RWPE1 (cell line): ENCODE data around the gene C10orf105.
A peak's percentile ranks its signal among the peaks of the same experiment; 100 is the strongest.

Source experiments
- CTCF ChIA-PET: fragments of 350-600 bp; sonication (Branson Sonifier 250); formaldehyde crosslinking; extraction: SDS; loops from one replicate; lab custom pipeline; 2021; lab: Yijun Ruan, JAX
- POLR2A ChIA-PET: fragments of 400-600 bp; formaldehyde crosslinking; extraction: SDS; loops from one replicate; lab custom pipeline; 2020; ENCODE audit warnings: antibody characterized with exemption; ENCODE audit not compliant: low non-redundant PET; lab: Yijun Ruan, JAX
- DNase-seq: peaks from one replicate; pipeline ENCODE4 v3.0.0; 2012; ENCODE audit warnings: low spot score
- H3K27ac ChIP-seq: fragments of 450-650 bp; 2 replicates; pipeline ENCODE4 v1.5.1; 2017
- CTCF ChIP-seq: fragments of 450-650 bp; conservative IDR thresholded peaks from 2 replicates; pipeline ENCODE4 v1.5.1; 2017; ENCODE audit warnings: low read depth, mild to moderate bottlenecking

The C10orf105 gene

GRCh38 chr10:71755179-71755879, 35.8 kb upstream of the C10orf105 start:
- no peak overlapping the region for H3K27ac ChIP-seq
- ChIA-PET CTCF (interaction anchor here (4.4 kb wide), 1 partner anchor 18 kb away, joined by 16 read pairs; the partner anchor contains the start of gene VSIR), POLR2A (no interaction called here)
- no peak for TF ChIP-seq CTCF
- DNase-seq: no peak

- no peak for DNase-seq
- POLR2A ChIA-PET: no interaction called here
- CTCF ChIA-PET: no interaction called here
- TF ChIP-seq CTCF: no peak
- no peak overlapping the region for H3K27ac ChIP-seq
Measured at GRCh38 chr10:71754562-71754961, 35.0 kb upstream of the C10orf105 start.

- no peak overlapping the region for H3K27ac ChIP-seq
- ChIA-PET POLR2A (no interaction called here), CTCF (no interaction called here)
- TF ChIP-seq CTCF: no peak
- DNase-seq: no peak
Measured at GRCh38 chr10:71753960-71754505, 34.5 kb upstream of the C10orf105 start.

- ChIA-PET POLR2A (no interaction called here), CTCF (interaction anchor here (0.9 kb wide), 1 partner anchor 21 kb away, joined by 3 read pairs; no protein-coding TSS in a partner anchor)
- peak overlapping the region; percentile 8; the same call in 1 of the 2 replicates for H3K27ac ChIP-seq
- DNase-seq: no peak
- TF ChIP-seq CTCF: no peak
Measured at GRCh38 chr10:71753091-71753959, 33.7 kb upstream of the C10orf105 start.

GRCh38 chr10:71752391-71753090, 33.0 kb upstream of the C10orf105 start:
- peak overlapping the region; percentile 8; the same call in 1 of the 2 replicates for H3K27ac ChIP-seq
- ChIA-PET CTCF (interaction anchor here (0.5 to 0.9 kb wide), 3 partner anchors 20 to 106 kb away, joined by 3 to 5 read pairs (median 3); no protein-coding TSS in a partner anchor), POLR2A (no interaction called here)
- no peak for TF ChIP-seq CTCF
- no peak for DNase-seq
